HG02943 (cell line): ENCODE results near the gene ZDHHC4.
"Not testable (repeated sequence)": the region's sequence is repeated elsewhere in the genome, so short reads cannot be mapped to it uniquely, and the experiment has no call there.

ENCODE experiments used
- ATAC-seq: cut with Tn5 transposase; IDR thresholded peaks from one replicate; pipeline ENCODE4 v1.9.1; 2021; ENCODE audit warnings: mild to moderate bottlenecking, low read depth, moderate library complexity; ENCODE audit not compliant: unreplicated experiment

Gene ZDHHC4

GRCh38 chr7:6630007-6630849, 53.0 kb downstream of the ZDHHC4 start:
- ATAC-seq = no peak

GRCh38 chr7:6631605-6632004, 54.4 kb downstream of the ZDHHC4 start:
- no peak for ATAC-seq

- ATAC-seq = no peak
Measured at GRCh38 chr7:6634021-6634420, 56.8 kb downstream of the ZDHHC4 start.

- ATAC-seq = not testable (repeated sequence)
Measured at GRCh38 chr7:6634971-6635370, 57.7 kb downstream of the ZDHHC4 start.

GRCh38 chr7:6636741-6637543, 59.7 kb downstream of the ZDHHC4 start, which contains the start of gene ZNF316:
ZNF316 (plus strand) TSS chr7:6637318; CDS start chr7:6642410, 5,092 bp downstream.
- ATAC-seq = peak; percentile 49

GRCh38 chr7:6637544-6638229, 60.4 kb downstream of the ZDHHC4 start:
- ATAC-seq = peak; percentile 73
